Measurements from ENCODE around the gene MYO5A.

DNA sequence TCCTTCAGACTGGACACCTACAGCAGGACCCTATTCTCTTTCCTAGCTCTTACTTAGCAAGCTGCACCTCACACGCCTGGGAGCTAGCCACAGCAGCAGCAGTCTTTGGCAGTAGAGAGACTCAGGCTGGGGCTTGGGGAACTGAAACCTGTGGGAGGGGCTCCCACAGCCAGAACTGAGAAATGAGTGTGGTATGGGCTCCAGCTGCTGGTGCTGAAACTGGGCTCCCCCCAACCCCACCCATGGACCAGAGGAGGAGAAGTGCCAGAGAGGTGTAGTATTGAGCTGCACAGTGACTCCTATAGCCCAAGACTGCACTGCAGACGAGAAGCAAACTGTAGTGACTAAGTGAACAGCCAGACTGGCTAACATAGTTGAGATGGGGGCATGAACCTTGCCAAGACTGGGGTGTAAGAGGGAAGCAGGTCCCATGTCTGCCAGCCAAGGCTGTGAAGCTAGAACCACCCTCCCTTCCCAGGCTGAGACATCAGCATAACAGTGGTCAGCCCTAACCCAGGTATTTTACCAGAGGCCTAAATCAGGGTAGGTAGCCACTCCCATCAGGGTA lies 62.5 kb downstream of the MYO5A start:
- TF ChIP-seq POLR2A (IDR thresholded peaks at IDR 0.05; ENCODE audit: low read length): no peak
- no peak for TF ChIP-seq GATA1 (IDR thresholded peaks at IDR 0.05; ENCODE audit: low read depth, low read length)

Data from erythroblast (primary cell).